K562 (cell line): Measurements from ENCODE around the gene ENTREP3. TPM values are rescaled to one million over a fixed set of nuclear protein-coding genes. Genes with fewer than 3 reads are reported as not detected.
A peak's percentile ranks its signal among the peaks of the same experiment; 100 is the strongest.

ENCODE experiments used
- ATAC-seq: fragments of 200-7000 bp; cut with Tn5 transposase; 3 replicates; pipeline ENCODE4 v1.9.1; 2020; ENCODE audit warnings: moderate library complexity
- BruUV-seq: library from RNA; stranded (reverse); fragments of 400-500 nt; replicated peaks from 2 replicates; lab custom pipeline; 2021; lab: Mats Ljungman, UMichigan
- CTCF ChIA-PET: fragments of 300-600 bp; formaldehyde crosslinking; extraction: SDS; loops from one replicate; lab custom pipeline; 2021; ENCODE audit warnings: low intra/inter-chr PET ratio; lab: Yijun Ruan, JAX
- POLR2A ChIA-PET: fragments of 300-600, 350-650 bp; sonication (Branson Sonifier 250); formaldehyde crosslinking; extraction: SDS; loops from one replicate; lab custom pipeline; 2021; ENCODE audit warnings: antibody characterized with exemption, inconsistent platforms; lab: Yijun Ruan, JAX
- DNase-seq, 4 experiments: peaks; one replicate each; pipeline versions ENCODE4 v3.0.0 to v3.0.0-alpha.2; 2011 to 2018; ENCODE audit warnings: low spot score in 3 of 4, mixed read lengths in 3 of 4; ENCODE audit errors: extremely low read depth in 1 of 4
- FAIRE-seq: peaks from 2 replicates; lab custom pipeline; 2011; peaks lifted over from hg19 to GRCh38; lab: Jason Lieb, UNC
- H2AFZ ChIP-seq: 2 replicates; pipeline ENCODE4 v1.6.0; 2011; ENCODE audit warnings: low read depth, low read length, control low read depth, inconsistent platforms
- H3K27ac ChIP-seq: fragments of 200-600 bp; 3 replicates; pipeline ENCODE4 v1.8.0; 2011; ENCODE audit warnings: low read depth, mild to moderate bottlenecking, control low read depth, inconsistent platforms, low read length, moderate library complexity, mixed read lengths; ENCODE audit errors: extremely low read depth
- H3K27me3 ChIP-seq, 2 experiments: fragments of 300-600 bp in 1 of 2; 2 replicates in 1 of 2; 3 replicates in 1 of 2; pipeline versions ENCODE4 v1.6.0 to v1.8.0; 2011; ENCODE audit warnings: inconsistent platforms in 2 of 2, low read length in 2 of 2, mild to moderate bottlenecking in 1 of 2, mixed read lengths in 1 of 2, moderate library complexity in 1 of 2; ENCODE audit not compliant: control insufficient read depth in 2 of 2, insufficient read depth in 2 of 2
- H3K36me3 ChIP-seq: fragments of 300-600 bp; 3 replicates; pipeline ENCODE4 v1.8.0; 2011; ENCODE audit warnings: mild to moderate bottlenecking, low read length, inconsistent platforms; ENCODE audit not compliant: control insufficient read depth, insufficient read depth
- H3K4me1 ChIP-seq, 2 experiments: fragments of 200-600 bp in 1 of 2; replicated peaks in 1 of 2; 2 replicates in 1 of 2; 3 replicates in 1 of 2; pipeline versions ENCODE4 v1.5.1 to v1.8.0; 2011; ENCODE audit warnings: inconsistent platforms in 2 of 2, low read length in 2 of 2, mild to moderate bottlenecking in 1 of 2, mixed read lengths in 1 of 2, moderate library complexity in 1 of 2; ENCODE audit not compliant: control insufficient read depth in 2 of 2, insufficient read depth in 2 of 2
- H3K4me2 ChIP-seq: 2 replicates; pipeline ENCODE4 v1.6.1; 2011; ENCODE audit warnings: low read length, control low read depth, inconsistent platforms, mixed read lengths; ENCODE audit not compliant: insufficient read depth
- H3K4me3 ChIP-seq: fragments of 200-600 bp; sonication (generic), shearing (Covaris generic); 2 replicates; pipeline ENCODE4 v1.5.1; 2016; ENCODE audit warnings: control low read depth, inconsistent platforms
- H3K79me2 ChIP-seq: fragments of 200-600 bp; 3 replicates; pipeline ENCODE4 v1.8.0; 2011; ENCODE audit warnings: low read length, inconsistent platforms; ENCODE audit not compliant: control insufficient read depth, insufficient read depth
- H3K9ac ChIP-seq, 2 experiments: 2 replicates each; pipeline versions ENCODE4 v1.6.0 to v1.6.1; 2011; ENCODE audit warnings: low read depth in 2 of 2, low read length in 2 of 2, control low read depth in 1 of 2, inconsistent platforms in 1 of 2, mild to moderate bottlenecking in 1 of 2, mixed read lengths in 1 of 2; ENCODE audit not compliant: insufficient read depth in 1 of 2
- H3K9me1 ChIP-seq: one replicate; pipeline ENCODE4 v1.6.0; 2011; ENCODE audit warnings: inconsistent platforms, mild to moderate bottlenecking, low read length, moderate library complexity; ENCODE audit not compliant: control insufficient read depth, insufficient read depth
- H3K9me3 ChIP-seq: replicated peaks from 2 replicates; pipeline ENCODE4 v1.5.1; 2011; ENCODE audit warnings: low read depth, low read length, inconsistent platforms; ENCODE audit not compliant: control insufficient read depth, insufficient read depth
- H4K20me1 ChIP-seq: replicated peaks from 2 replicates; pipeline ENCODE4 v1.6.1; 2011; ENCODE audit warnings: low read length, inconsistent platforms, mixed read lengths; ENCODE audit not compliant: control insufficient read depth, insufficient read depth
- BCOR ChIP-seq: fragments of 450-650 bp; IDR thresholded peaks from 2 replicates; pipeline ENCODE4 v1.6.1; 2016
- BMI1 ChIP-seq: fragments of 150-350 bp; IDR thresholded peaks from 2 replicates; pipeline ENCODE4 v1.6.1; 2014; ENCODE audit warnings: low read length
- EWSR1 ChIP-seq: fragments of 450-650 bp; IDR thresholded peaks from 2 replicates; pipeline ENCODE4 v1.6.1; 2018; ENCODE audit warnings: borderline replicate concordance, mild to moderate bottlenecking, low read depth, moderate library complexity; ENCODE audit not compliant: partially characterized antibody
- HNRNPL ChIP-seq: fragments of 200-400 bp; formaldehyde crosslinking; IDR thresholded peaks from 2 replicates; pipeline ENCODE4 v1.6.1; 2017; ENCODE audit warnings: low read depth, mild to moderate bottlenecking, low read length
- MAFG ChIP-seq: fragments of 450-650 bp; conservative IDR thresholded peaks from 2 replicates; pipeline ENCODE4 v1.6.1; 2016; ENCODE audit warnings: missing genetic modification characterization, missing compliant biosample characterization
- PCBP1 ChIP-seq: fragments of 200-400 bp; formaldehyde crosslinking; IDR thresholded peaks from 2 replicates; pipeline ENCODE4 v1.6.1; 2018; ENCODE audit warnings: mild to moderate bottlenecking, low read depth, low read length; ENCODE audit not compliant: poor library complexity, severe bottlenecking
- POLR2G ChIP-seq: fragments of 200-400 bp; formaldehyde crosslinking; IDR thresholded peaks from 2 replicates; pipeline ENCODE4 v1.6.1; 2017; ENCODE audit warnings: low read depth, mild to moderate bottlenecking, antibody characterized with exemption, low read length, moderate library complexity
- RBFOX2 ChIP-seq: fragments of 200-400 bp; formaldehyde crosslinking; IDR thresholded peaks from 2 replicates; pipeline ENCODE4 v1.6.1; 2017; ENCODE audit warnings: low read depth, mild to moderate bottlenecking, low read length, moderate library complexity
- WGBS: fragments of 100-300 bp; shearing (Covaris generic); methylation state at CpG from one replicate; pipeline ENCODE4 v1.1.6; 2016; ENCODE audit warnings: low coverage, mixed read lengths; ENCODE audit not compliant: insufficient coverage; ENCODE audit errors: missing lambda C conversion rate; 5-methylcytosine and 5-hydroxymethylcytosine counted together
- in situ Hi-C: fragments of 300-500 bp; cut with MboI; formaldehyde crosslinking; loops from 4 replicates; pipeline ENCODE4 v1.15.0; 2018; ENCODE audit warnings: inconsistent platforms, mixed read lengths
- intact Hi-C: fragments of 100-400 bp; cut with micrococcal nuclease; formaldehyde crosslinking; loops from 2 replicates; pipeline ENCODE4 v1.14.2; 2022
- polyA plus RNA-seq, 8 experiments: library from polyadenylated mRNA; depleted of rRNA in 4 of 8; stranded (reverse) in 5 of 8; unstranded in 3 of 8; fragments of >200 nt; fragmentation: Nextera tagmentation in 2 of 8; fragmentation: Illumina TruSeq in 1 of 8; extraction: Ambion mirVana in 2 of 8; extraction: Trizol in 1 of 8; gene quantifications; 2 replicates each; pipeline versions ENCODE4 v1.2.1 to v1.2.3, GENCODE V29; 2011 to 2014; ENCODE audit warnings: inconsistent platforms in 1 of 8, missing spikeins in 1 of 8
- total RNA-seq, 7 experiments: library from RNA; depleted of rRNA in 6 of 7; stranded (reverse); fragments of >200 nt in 6 of 7; fragmentation: Illumina TruSeq in 2 of 7; extraction: Trizol in 2 of 7; gene quantifications; 2 replicates each; pipeline versions ENCODE4 v1.2.1 to v1.2.3, GENCODE V29; 2011 to 2021; ENCODE audit warnings: low replicate concordance in 1 of 7
- TF ChIP-seq, protein P1 (sequence below): sonication (generic); formaldehyde crosslinking; IDR thresholded peaks from 2 replicates; pipeline ENCODE4 v1.8.1; 2023; ENCODE audit warnings: mild to moderate bottlenecking, missing genetic modification reagents
- TF ChIP-seq, protein P2 (sequence below), 3 experiments: fragments of 200-800 bp in 1 of 3; sonication (Bioruptor generic) in 1 of 3; sonication (generic) in 1 of 3; formaldehyde crosslinking in 1 of 3; IDR thresholded peaks; 2 replicates each; pipeline versions ENCODE4 v1.6.1 to v1.8.0; 2016 to 2022; ENCODE audit warnings: mild to moderate bottlenecking in 2 of 3, missing compliant biosample characterization in 2 of 3, missing genetic modification characterization in 2 of 3, missing genetic modification reagents in 1 of 3
- TF ChIP-seq, protein P3 (sequence below): fragments of 450-650 bp; IDR thresholded peaks from 2 replicates; pipeline ENCODE4 v1.7.0; 2016; ENCODE audit warnings: borderline replicate concordance

ENTREP3 gene
- total and polyA plus RNA-seq, 9 of the 15 experiments (the other 6 are each of a cell fraction or from before 2014, with no cell fraction given), result 1.9 to 41.8 (median 5.9) TPM

DNA sequence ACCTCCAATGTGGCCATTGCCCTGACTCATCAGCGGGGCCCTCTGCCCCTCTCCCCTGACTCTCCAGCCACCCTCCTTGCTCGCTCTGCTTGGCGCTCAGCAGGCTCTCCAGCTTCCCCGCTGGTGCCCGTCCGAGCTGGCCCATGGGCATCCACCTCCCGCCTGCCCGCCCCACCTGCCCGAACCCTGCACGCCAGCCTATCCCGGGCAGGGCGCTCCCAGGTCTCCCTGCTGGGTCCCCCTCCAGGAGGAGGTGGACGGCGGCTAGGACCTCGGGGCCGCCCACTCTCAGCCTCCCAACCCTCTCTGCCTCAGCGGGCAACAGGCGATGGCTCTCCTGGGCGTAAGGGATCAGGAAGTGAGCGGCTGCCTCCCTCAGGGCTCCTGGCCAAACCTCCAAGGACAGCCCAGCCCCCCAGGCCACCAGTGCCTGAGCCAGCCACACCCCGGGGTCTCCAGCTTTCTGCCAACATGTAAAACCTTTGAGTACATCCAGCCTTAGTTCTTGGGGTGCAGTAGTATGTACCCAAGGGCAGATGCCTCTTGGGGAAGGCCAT, 32.8 kb upstream of the ENTREP3 start:
- no TSS peak for BruUV-seq
- H3K9ac ChIP-seq, result peak overlapping the region in 1 of 2 experiments; percentile 66; a peak in 2 of 4 replicates
- H3K79me2 ChIP-seq, result no peaks in the 10 kb centered on the region
- no peak overlapping the region for H3K4me3 ChIP-seq
- ATAC-seq, result no peak; the same call in 2 of the 3 replicates
- no peak overlapping the region for H2AFZ ChIP-seq
- CTCF ChIA-PET, result no interaction called here
- intact Hi-C loops (no loop called here), in situ Hi-C loops (no loop called here)
- H3K4me1 ChIP-seq, result peaks cover 0 to 29% of the 10 kb centered on the region in 2 experiments; a peak in 3 of 5 replicates
- H3K4me2 ChIP-seq, result no peak overlapping the region
- H3K36me3 ChIP-seq, result peaks cover 38% of the 10 kb centered on the region; the same call in 2 of the 3 replicates
- POLR2A ChIA-PET, result interaction anchor here (0.8 to 1.7 kb wide), 4 partner anchors 10 to 22 kb away, joined by 3 to 7 read pairs (median 4); partner anchors contain the start of gene PKLR
- H3K9me1 ChIP-seq, result no peaks in the 10 kb centered on the region
- no peak overlapping the region for H3K27ac ChIP-seq
- no peaks in the 10 kb centered on the region for H3K9me3 ChIP-seq
- H4K20me1 ChIP-seq, result no peaks in the 10 kb centered on the region; the same call in 1 of the 2 replicates
- FAIRE-seq, result no peak
- DNase-seq, result no peak
- 0 out of 2 replicates have a peak, but pooled peaks have one; percentile 30 for TF ChIP-seq HNRNPL
- TF ChIP-seq BMI1, result no peak
- TF ChIP-seq EWSR1, result peak; percentile 8
- TF ChIP-seq BCOR, result no peak
- TF ChIP-seq, protein P1, sequence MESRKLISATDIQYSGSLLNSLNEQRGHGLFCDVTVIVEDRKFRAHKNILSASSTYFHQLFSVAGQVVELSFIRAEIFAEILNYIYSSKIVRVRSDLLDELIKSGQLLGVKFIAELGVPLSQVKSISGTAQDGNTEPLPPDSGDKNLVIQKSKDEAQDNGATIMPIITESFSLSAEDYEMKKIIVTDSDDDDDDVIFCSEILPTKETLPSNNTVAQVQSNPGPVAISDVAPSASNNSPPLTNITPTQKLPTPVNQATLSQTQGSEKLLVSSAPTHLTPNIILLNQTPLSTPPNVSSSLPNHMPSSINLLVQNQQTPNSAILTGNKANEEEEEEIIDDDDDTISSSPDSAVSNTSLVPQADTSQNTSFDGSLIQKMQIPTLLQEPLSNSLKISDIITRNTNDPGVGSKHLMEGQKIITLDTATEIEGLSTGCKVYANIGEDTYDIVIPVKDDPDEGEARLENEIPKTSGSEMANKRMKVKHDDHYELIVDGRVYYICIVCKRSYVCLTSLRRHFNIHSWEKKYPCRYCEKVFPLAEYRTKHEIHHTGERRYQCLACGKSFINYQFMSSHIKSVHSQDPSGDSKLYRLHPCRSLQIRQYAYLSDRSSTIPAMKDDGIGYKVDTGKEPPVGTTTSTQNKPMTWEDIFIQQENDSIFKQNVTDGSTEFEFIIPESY (CRISPR knock-in tag), result peak; percentile 67
- peak; percentile 73 for TF ChIP-seq POLR2G
- TF ChIP-seq, protein P2, sequence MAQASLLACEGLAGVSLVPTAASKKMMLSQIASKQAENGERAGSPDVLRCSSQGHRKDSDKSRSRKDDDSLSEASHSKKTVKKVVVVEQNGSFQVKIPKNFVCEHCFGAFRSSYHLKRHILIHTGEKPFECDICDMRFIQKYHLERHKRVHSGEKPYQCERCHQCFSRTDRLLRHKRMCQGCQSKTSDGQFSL (CRISPR knock-in tag; IDR thresholded peaks at IDR 0.05), result no peak
- TF ChIP-seq, protein P2 (tag; IDR thresholded peaks at IDR 0.05), result no peak
- TF ChIP-seq PCBP1, result no peak
- TF ChIP-seq, protein P3, sequence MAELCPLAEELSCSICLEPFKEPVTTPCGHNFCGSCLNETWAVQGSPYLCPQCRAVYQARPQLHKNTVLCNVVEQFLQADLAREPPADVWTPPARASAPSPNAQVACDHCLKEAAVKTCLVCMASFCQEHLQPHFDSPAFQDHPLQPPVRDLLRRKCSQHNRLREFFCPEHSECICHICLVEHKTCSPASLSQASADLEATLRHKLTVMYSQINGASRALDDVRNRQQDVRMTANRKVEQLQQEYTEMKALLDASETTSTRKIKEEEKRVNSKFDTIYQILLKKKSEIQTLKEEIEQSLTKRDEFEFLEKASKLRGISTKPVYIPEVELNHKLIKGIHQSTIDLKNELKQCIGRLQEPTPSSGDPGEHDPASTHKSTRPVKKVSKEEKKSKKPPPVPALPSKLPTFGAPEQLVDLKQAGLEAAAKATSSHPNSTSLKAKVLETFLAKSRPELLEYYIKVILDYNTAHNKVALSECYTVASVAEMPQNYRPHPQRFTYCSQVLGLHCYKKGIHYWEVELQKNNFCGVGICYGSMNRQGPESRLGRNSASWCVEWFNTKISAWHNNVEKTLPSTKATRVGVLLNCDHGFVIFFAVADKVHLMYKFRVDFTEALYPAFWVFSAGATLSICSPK, result no peak
- TF ChIP-seq MAFG, result no peak
- TF ChIP-seq RBFOX2, result peak; percentile 58
- no peaks in the 10 kb centered on the region for H3K27me3 ChIP-seq
- WGBS, result 86% methylated on average over 18 of the region's 21 CpGs
